GM18511 (cell line): ENCODE results near the gene PTPN18.

Experiments used
- ATAC-seq: cut with Tn5 transposase; IDR thresholded peaks from one replicate; pipeline ENCODE4 v1.9.1; 2021; ENCODE audit warnings: mild to moderate bottlenecking, moderate library complexity; ENCODE audit not compliant: unreplicated experiment

PTPN18 gene

GRCh38 chr2:130339885-130340745 lies 15.7 kb upstream of the PTPN18 start:
- ATAC-seq, result no peak

- peak; percentile 1 for ATAC-seq
Measured at GRCh38 chr2:130341562-130342019, 14.3 kb upstream of the PTPN18 start.

DNA sequence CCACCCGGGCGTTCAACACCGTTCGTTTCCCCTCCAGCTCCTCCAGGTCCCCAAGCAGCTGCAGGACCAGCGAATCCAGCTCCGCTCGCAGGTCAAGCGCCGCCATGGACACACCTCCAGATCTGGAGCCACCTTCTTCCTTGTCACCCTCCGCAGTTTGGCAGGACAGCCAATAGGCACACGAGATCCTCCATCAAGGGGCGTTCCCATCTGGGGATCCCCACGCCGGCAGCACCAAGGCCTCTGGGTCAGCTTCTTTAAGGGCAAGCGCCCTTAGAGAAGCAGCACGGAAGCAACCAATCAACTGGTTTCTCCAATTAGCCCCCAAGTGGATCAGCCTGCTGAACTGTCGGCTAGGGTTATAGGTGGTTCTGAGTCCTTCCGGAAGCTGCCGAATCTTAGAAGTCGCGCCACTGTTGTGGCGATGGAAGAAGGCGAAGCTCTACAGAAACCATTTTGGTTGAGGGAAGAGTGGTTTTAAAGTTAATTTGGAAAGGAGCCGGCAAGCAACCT lies 13.8 kb upstream of the PTPN18 start:
- ATAC-seq, result peak; percentile 84

- ATAC-seq, result peak; percentile 89
Measured at GRCh38 chr2:130342533-130343275, 13.2 kb upstream of the PTPN18 start, which contains the start of gene IMP4. Gene IMP4, plus strand, starts transcription at chr2:130342897. Its CDS starts 36 bp downstream, at chr2:130342933.

DNA sequence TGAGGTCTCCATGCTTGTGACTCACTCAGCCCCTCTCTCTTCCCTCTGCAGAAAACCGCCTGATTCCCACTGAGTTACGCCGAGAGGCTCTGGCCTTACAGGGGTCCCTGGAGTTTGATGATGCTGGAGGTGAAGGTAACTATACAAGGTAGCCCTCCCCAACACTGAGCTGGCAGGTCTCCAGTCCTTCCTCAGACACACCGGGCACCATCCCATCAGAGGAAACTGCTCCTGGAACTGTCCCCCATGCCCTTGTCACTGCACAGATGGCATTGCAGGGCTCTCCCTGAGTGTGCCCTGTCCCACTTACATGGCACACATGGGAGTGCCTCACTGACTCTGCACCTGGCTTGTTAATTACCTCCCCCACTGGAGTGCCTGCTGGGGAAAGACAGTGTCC lies 11.3 kb upstream of the PTPN18 start:
- ATAC-seq, result no peak

DNA sequence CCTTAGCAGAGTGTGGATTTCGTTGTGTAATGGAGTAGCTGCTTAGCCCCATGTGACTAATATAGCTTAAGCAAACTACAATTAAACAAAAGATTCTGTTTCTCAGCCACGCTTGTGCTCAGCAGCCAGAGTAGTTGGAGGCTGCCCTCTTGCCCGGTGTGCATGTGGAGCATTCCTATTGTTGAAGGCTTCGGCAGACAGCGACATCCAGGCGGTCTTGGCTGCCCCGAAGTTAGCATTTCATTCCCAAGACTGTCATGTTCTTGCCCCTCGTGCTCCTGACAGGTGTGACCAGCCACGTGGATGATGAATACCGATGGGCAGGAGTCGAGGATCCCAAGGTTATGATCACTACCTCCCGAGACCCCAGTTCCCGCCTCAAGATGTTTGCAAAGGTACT lies 10.8 kb upstream of the PTPN18 start:
- no peak for ATAC-seq

DNA sequence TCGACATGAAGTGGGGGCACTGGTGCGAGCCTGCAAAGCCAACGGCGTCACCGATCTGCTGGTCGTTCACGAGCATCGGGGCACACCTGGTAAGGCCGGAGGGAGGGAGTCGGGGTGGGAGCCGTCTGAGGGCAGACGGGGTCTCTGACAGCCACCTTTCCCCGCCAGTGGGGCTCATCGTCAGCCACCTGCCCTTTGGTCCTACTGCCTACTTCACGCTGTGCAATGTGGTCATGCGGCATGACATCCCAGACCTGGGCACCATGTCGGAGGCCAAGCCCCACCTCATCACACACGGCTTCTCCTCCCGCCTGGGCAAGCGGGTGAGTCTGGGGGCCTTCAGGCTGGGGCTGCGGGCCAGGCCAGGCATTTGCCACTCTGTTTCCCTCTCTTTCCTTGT lies 10.2 kb upstream of the PTPN18 start:
- no peak for ATAC-seq

- ATAC-seq, result no peak
Measured at GRCh38 chr2:130346041-130346740, 9.7 kb upstream of the PTPN18 start.

GRCh38 chr2:130346741-130347066 lies 9.2 kb upstream of the PTPN18 start:
- no peak for ATAC-seq

DNA sequence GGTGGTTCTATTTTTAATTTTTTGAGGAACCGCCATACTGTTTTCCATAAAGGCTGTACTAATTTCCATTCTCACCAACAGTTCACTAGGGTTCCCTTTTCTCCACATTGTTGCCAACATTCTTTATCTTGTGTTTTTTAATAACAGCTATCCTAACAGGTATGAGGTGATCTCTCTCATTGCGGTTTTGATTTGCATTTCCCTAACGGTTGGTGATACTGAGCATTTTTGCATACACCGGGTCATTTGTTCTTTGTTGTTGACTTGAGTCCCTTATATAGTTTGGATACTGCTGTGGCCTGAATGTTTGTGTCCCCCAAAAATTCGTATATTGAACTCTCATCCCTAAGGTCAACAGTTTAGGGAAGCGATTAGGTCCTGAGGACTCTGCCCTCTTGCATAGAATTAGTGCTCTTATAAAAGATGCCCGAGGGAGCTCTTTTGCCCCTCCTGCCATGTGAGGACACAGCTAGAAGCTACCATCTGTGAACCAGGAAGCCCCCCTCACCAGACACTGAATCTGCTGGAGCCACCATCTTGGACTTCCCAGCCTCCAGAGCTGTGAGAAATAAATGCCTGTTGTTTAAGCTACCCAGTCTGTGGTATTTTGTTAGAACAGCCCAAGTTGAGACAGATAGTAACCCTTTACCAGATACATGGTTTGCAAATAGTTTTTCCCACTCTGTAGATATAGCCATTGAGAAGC lies 8.5 kb upstream of the PTPN18 start:
- ATAC-seq, result no peak

DNA sequence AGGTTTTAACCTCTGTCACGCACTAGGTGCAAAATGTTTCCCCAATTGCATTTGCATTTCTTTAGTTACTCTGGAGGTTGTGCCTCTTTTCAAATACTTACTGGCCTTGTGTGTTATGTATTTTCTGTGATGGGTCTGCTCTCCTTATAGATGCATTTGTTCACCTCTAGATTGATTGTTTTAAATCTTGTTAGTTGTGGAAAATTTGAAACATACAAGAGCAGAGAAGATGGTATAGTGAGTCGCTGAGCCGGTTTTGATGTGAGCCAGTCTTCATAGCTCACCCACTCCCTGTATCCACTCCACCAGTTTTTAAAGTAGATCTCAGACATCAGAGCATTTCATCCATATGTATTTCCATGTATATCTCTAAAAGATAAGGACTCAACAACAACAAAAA lies 6.7 kb upstream of the PTPN18 start:
- no peak for ATAC-seq

DNA sequence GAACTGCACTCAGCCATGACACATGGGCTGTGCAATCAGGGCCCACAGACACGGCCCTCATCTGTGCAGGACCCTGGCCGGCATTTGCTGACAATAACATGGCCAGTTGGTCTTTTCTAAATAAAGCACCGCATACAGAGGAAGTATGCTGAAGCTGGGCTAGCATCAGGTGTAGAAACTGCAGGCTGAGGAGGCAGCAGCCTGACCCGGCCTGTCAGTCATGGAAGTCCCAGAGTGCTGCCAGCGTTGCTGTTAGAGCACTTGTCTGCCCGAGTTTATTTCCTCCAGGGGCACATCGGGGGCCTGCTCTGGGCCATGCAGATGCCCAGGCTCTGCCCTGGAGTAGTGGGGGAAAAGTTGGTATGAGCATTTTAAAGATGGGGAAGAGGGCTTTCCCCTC lies 4.1 kb upstream of the PTPN18 start:
- no peak for ATAC-seq

DNA sequence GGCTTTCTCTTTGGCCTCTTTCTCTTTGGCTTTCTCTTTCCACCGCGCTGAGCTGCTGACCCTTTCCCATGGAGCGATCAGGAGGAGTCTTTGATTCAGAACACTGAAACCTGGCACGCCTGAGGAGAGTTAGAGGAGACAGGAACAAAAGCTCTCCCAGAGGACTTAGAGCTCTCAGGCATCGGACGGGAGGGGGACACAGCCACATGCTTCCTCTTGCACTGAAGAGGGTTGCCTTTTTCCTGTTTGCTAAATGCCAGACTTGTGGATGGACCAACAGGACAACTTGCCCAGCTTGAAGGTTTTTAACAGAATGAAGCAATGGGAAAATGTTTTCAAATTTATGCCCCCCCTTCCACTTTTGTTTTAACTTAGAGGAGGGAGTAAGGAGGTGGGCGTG lies 3.6 kb upstream of the PTPN18 start:
- ATAC-seq, result no peak

DNA sequence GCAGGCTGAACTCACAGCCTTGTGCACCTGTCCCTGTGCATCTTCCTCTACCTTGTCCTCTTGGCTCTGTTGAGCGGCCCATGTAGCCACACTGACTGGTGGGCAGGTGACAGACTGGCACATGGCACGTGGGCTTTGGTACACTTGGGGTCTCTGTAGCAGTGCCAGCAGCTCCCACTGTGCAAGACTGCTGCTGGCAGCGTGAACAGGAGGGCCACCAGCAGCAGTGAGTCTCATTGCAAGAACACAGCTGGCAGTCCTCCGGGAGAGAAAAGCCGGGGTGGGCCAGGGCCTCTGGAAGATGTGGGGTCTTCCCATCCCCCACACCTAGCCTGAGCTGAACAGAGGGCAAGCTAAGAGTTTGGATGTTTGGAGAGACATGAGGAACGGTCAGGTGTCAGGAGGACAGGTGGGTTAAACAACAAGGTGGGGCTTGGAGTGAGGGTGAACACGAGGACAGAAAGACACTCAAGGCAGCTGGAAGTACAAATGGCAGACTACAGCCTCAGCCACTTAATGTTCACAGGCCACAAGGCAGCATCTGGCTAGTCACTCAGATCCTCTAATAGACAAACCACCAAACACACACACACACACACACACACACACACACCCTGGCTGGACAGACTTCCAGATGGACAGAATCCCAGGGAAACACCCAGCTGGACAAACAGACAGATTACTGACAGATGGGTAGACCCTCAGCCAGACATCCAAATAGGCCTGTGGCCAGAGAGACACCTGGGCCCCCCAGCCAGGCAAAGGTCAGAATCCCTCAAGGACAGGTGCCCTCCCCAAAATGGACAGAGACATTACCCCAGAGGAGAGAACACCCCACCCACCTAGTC lies 2.3 kb upstream of the PTPN18 start:
- no peak for ATAC-seq

DNA sequence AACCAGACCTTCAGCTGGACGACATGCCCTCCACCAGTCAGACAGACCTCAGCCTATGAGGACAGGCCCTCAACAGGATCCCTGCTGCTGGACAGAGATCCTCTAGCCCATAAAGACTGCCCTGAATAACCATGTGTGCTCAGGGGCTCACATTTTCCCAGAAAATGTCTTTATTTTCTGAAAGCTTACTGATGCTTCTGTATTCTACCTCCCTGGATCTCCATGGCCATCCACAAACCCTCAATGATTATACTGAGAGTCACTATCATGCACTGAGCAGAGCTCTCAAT lies 1.8 kb upstream of the PTPN18 start:
- no peak for ATAC-seq

- ATAC-seq, result no peak
Measured at GRCh38 chr2:130355172-130355577, 681 bp upstream of the PTPN18 start.

DNA sequence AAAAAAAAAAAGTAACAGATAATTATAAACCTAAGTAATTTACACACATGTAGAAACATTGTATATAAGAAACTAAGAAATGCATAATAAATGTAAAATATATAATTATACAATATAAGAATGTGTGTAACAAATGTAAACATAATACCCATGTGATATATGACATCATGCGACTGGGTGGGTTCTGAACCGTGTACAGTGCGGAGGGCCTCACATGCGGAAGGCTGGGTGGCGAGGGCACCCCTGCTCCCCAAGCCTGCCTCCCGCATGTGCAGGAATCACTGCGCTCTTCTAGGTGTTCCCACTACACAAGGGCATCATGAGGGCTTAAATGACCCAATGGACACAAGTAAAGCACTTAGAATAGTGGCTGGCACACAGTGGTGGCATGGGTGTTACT lies 2.0 kb downstream of the PTPN18 start:
- ATAC-seq, result no peak

DNA sequence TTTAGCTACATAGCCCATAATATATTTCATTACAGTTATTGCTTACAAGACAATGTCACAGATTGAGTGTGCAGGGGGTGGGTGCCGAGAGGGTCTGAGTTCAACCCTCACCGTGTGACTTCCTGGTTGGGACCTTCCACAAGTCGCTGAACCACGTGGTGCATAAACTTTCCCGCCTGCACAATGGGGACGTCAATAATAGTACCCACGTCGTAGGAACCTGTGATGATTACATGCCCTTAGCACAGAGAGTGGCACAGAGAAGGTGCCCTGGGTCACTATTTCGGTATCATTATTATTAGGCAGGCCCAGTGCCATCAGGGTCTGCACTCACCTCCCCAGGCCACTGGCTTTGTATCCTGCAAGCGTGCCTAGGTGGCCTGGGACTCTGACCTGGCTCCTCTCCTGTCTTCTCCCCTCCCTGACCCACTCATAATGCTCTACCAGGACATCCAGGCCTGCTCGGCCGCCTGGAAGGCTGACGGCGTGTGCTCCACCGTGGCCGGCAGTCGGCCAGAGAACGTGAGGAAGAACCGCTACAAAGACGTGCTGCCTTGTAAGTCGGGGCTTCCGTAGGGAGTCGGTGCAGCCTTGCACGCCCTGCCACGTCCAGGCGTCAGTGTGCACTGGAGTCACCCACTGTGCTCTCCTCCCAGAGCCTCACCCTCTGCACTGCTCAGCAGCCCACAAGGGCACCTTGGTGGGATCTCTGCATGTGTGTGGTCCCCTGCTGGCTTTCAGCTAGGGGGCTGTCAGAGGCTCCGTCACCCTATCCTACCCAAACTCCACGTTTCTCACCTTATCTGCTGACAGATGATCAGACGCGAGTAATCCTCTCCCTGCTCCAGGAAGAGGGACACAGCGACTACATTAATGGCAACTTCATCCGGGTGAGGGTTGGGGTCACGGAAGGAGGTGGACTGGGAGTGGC lies 2.8 kb downstream of the PTPN18 start:
- no peak for ATAC-seq

- ATAC-seq, result no peak
Measured at GRCh38 chr2:130359466-130359865, 3.6 kb downstream of the PTPN18 start.
